Left ventricle myocardium inferior (tissue), 1 donor: ENCODE results near the gene FTO. TPM values are rescaled to one million over a fixed set of nuclear protein-coding genes. Genes with fewer than 3 reads are reported as not detected.
"Not testable (repeated sequence)": the region's sequence is repeated elsewhere in the genome, so short reads cannot be mapped to it uniquely, and the experiment has no call there.

ENCODE experiments used
- DNase-seq: peaks from one replicate; pipeline ENCODE4 v3.0.0-alpha.2; 2020
- H3K27ac ChIP-seq: fragments of 200-600 bp; replicated peaks from 2 replicates; pipeline ENCODE4 v1.8.0; 2021
- H3K27me3 ChIP-seq: fragments of 200-600 bp; 2 replicates; pipeline ENCODE4 v1.8.0; 2021; ENCODE audit warnings: low read depth
- H3K36me3 ChIP-seq: fragments of 200-600 bp; 2 replicates; pipeline ENCODE4 v1.8.0; 2021
- H3K4me1 ChIP-seq: fragments of 200-600 bp; 2 replicates; pipeline ENCODE4 v1.8.0; 2021
- H3K4me3 ChIP-seq: fragments of 200-600 bp; 2 replicates; pipeline ENCODE4 v1.8.0; 2021; ENCODE audit warnings: mild to moderate bottlenecking, moderate library complexity
- H3K9me3 ChIP-seq: fragments of 200-600 bp; replicated peaks from 2 replicates; pipeline ENCODE4 v1.8.0; 2021
- intact Hi-C: fragments of 100-400 bp; cut with micrococcal nuclease; formaldehyde crosslinking; loops from one replicate; pipeline ENCODE4 v1.11.0; 2022
- total RNA-seq: library from RNA; stranded (reverse); fragmentation: NEBNext Ultra II Directional; extraction: Animal tissue kit (Norgen Biotek cat#: 25700); gene quantifications from one replicate; pipeline ENCODE4 v1.2.1, GENCODE V29; 2021
- TF ChIP-seq, protein P1 (sequence below): fragments of 200-600 bp; IDR thresholded peaks from 2 replicates; pipeline ENCODE4 v1.8.0; 2021; ENCODE audit warnings: antibody characterized with exemption, mild to moderate bottlenecking, borderline replicate concordance
- donor health status: DM: no; HTN: yes; CAD: no; lungs with severe emphysema.

Gene FTO
- total RNA-seq, 1 donor from 2014 or later, result 78.4 TPM

DNA sequence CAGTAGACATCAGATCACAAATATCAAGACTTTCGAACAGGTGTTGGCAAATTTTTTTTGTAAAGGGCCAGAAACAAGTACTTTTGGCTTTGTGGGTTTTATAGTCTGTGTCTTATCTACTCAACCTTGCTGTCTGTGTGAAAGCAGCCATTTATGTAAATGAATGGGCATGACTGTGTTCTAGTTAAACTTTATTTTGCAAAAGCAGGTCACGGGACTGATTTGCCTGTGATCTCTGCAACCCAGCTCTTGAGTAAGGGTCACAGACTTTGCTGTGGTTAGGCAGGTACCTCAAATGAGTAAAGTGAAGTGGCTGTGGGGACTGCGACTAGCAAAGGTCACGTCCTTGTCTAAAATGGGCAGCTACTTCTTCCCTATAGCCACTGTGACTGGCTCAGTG is 136.5 kb downstream of the FTO start:
- intact Hi-C loops, result no loop called here

DNA sequence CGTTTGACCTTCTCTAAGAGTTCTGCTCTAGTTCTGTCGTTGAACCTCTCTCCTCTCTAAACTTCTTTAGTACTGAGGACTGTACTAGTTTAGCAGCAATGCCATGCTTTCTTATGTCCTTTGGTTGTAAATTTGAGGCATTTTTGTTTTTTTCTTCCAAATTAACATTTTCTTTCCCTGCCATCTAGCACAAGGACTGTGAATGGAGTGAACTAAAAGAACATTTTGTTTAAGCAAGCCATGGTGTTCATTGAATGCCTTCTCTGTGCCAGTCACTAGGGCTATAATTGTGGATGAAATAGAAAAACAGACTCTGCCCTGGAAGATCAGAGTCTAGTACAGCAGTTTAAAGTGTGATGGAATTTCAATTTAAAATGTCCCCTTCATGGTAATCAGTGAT is 137.9 kb downstream of the FTO start:
- TF ChIP-seq, protein P1, sequence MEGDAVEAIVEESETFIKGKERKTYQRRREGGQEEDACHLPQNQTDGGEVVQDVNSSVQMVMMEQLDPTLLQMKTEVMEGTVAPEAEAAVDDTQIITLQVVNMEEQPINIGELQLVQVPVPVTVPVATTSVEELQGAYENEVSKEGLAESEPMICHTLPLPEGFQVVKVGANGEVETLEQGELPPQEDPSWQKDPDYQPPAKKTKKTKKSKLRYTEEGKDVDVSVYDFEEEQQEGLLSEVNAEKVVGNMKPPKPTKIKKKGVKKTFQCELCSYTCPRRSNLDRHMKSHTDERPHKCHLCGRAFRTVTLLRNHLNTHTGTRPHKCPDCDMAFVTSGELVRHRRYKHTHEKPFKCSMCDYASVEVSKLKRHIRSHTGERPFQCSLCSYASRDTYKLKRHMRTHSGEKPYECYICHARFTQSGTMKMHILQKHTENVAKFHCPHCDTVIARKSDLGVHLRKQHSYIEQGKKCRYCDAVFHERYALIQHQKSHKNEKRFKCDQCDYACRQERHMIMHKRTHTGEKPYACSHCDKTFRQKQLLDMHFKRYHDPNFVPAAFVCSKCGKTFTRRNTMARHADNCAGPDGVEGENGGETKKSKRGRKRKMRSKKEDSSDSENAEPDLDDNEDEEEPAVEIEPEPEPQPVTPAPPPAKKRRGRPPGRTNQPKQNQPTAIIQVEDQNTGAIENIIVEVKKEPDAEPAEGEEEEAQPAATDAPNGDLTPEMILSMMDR, result no peak
- Histone ChIP-seq H3K27ac (no peak overlapping the region), H3K4me3 (no peak overlapping the region), H3K4me1 (no peaks in the 10 kb centered on the region), H3K27me3 (no peaks in the 10 kb centered on the region), H3K36me3 (peaks cover 22% of the 10 kb centered on the region), H3K9me3 (no peaks in the 10 kb centered on the region)
- no peak for DNase-seq
- intact Hi-C loops, result no loop called here

More for the DNA sequence above, 136.5 kb downstream of the FTO start:
- Histone ChIP-seq H3K4me3 (no peak overlapping the region), H3K27ac (no peak overlapping the region), H3K4me1 (no peaks in the 10 kb centered on the region), H3K9me3 (no peaks in the 10 kb centered on the region), H3K36me3 (peaks cover 18% of the 10 kb centered on the region), H3K27me3 (no peaks in the 10 kb centered on the region)
- DNase-seq, result no peak
- TF ChIP-seq, protein P1, result no peak

DNA sequence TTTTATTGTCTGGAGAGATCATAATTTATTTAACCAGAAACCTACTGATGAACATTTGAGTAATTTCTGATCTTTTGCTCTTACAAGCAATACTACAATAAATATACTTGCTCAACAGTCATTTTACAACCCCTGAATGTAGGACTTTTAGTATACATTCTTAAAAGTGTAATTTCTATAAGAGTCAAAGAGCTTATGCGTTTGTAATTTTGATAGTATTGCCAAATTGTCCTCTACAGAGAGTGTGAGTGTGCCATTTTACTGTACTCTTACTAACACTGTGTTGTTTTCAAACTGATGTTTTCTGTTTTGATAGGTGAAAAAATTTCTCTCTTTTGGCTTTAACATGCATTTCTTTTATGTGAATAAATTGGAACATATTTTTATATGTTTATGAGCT is 139.1 kb downstream of the FTO start:
- Histone ChIP-seq H3K9me3 (no peaks in the 10 kb centered on the region), H3K4me1 (no peaks in the 10 kb centered on the region), H3K4me3 (no peak overlapping the region), H3K27ac (no peak overlapping the region), H3K27me3 (no peaks in the 10 kb centered on the region), H3K36me3 (peaks cover 21% of the 10 kb centered on the region)
- TF ChIP-seq, protein P1, result no peak
- no peak for DNase-seq
- intact Hi-C loops, result no loop called here

DNA sequence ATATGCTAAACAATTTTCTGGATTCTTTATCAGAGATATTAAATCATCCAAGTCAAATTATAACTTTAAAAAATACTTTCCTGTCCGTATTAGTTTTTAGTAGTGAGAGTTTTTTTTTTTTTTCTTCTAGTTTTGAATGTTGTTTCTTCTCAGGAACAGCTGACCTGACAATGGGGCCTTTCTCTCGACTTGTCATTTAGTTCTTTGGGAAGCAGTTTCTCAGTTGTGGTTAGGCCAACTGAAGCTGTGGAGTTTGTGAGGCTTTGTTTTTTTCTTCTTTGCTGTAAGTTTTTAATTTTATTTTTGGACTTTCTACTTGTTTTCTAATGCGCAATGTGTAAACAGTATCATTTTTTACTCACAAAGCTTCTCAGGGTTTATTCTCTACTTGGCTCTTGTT is 140.8 kb downstream of the FTO start:
- H3K4me3 ChIP-seq, result no peak overlapping the region
- intact Hi-C loops, result no loop called here
- H3K9me3 ChIP-seq, result no peaks in the 10 kb centered on the region
- no peaks in the 10 kb centered on the region for H3K27me3 ChIP-seq
- H3K36me3 ChIP-seq, result peaks cover 17% of the 10 kb centered on the region
- H3K4me1 ChIP-seq, result no peaks in the 10 kb centered on the region
- TF ChIP-seq, protein P1, result no peak
- no peak overlapping the region for H3K27ac ChIP-seq
- DNase-seq, result no peak

DNA sequence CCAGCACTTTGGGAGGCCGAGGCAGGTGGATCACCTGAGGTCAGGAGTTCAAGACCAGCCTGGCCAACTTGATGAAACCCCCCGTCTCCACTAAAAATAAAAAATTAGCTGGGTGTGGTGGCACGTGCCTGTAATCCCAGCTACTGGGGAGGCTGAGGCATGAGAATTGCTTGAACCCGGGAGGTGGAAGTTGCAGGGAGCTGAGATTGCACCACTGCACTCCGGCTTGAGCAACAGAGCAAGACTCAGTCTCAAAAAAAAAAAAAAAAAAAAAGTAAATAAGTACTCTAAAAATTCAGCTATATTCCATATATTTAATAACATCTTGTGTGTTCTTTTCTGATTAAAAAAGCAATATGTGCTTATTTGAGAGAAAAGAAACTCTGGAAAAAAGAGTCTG is 142.6 kb downstream of the FTO start:
- DNase-seq, H3K4me1 ChIP-seq, H3K9me3 ChIP-seq, H3K27me3 ChIP-seq, H3K4me3 ChIP-seq, H3K27ac ChIP-seq, intact Hi-C loops: not testable (repeated sequence)
- H3K36me3 ChIP-seq, result peaks cover 17% of the 10 kb centered on the region

DNA sequence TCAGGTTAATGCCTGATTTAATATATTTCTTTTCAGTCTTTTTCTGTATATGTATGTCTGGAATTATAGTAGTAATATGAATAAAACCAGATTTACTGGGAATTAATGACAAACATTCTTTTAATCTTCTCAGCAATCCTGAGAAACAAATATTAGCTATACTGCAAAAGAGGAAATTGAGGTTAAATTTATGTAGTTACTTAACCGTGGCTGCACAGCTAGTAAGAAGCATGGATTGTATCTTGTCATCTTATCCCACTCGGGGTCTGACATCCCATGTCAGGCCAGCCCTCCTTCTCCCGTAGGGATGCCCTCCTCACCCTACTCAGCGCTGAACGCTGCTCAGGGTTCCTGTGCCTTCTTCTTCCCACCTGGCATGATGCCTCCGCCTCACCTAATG is 143.0 kb downstream of the FTO start:
- intact Hi-C loops, result no loop called here
- peaks cover 3% of the 10 kb centered on the region for H3K4me1 ChIP-seq
- no peak for DNase-seq
- TF ChIP-seq, protein P1, result no peak
- peaks cover 17% of the 10 kb centered on the region for H3K36me3 ChIP-seq
- no peak overlapping the region for H3K27ac ChIP-seq
- no peaks in the 10 kb centered on the region for H3K9me3 ChIP-seq
- no peak overlapping the region for H3K4me3 ChIP-seq
- no peaks in the 10 kb centered on the region for H3K27me3 ChIP-seq
